ENCODE results near the gene LEF1. TPM values are rescaled to one million over a fixed set of nuclear protein-coding genes. Genes with fewer than 3 reads are reported as not detected.

Gene LEF1
- polyA plus RNA-seq, 6 donors from 2014 or later = 4.9 to 27.9 (median 9.0) TPM

GRCh38 chr4:108109111-108109510 is 59.6 kb downstream of the LEF1 start:
- no peaks in the 10 kb centered on the region for H3K36me3 Mint-ChIP-seq
- H3K9me3 Mint-ChIP-seq = peaks cover 0 to 2% (median 0%) of the 10 kb centered on the region in 7 donors
- DNase-seq = no peak
- peaks cover 0 to 8% (median 4%) of the 10 kb centered on the region in 3 donors for H3K27me3 Mint-ChIP-seq
- no peak for ATAC-seq (ENCODE audit: low read depth in 2 of 2)
- no peak overlapping the region for H3K4me3 Mint-ChIP-seq
- no peak overlapping the region for H3K27ac Mint-ChIP-seq
- H3K4me1 Mint-ChIP-seq = peaks cover 18 to 33% (median 21%) of the 10 kb centered on the region in 3 donors

GRCh38 chr4:108107729-108108382 is 60.9 kb downstream of the LEF1 start:
- H3K36me3 Mint-ChIP-seq = no peaks in the 10 kb centered on the region

GRCh38 chr4:108107101-108107500 is 61.6 kb downstream of the LEF1 start:
- no peak for DNase-seq
- no peak for ATAC-seq (ENCODE audit: low read depth in 2 of 2)
- Mint-ChIP-seq H3K36me3 (no peaks in the 10 kb centered on the region), H3K4me3 (no peak overlapping the region), H3K27me3 (peaks cover 0 to 8% (median 4%) of the 10 kb centered on the region in 3 donors), H3K4me1 (peaks cover 14 to 21% (median 16%) of the 10 kb centered on the region in 3 donors), H3K9me3 (peaks cover 0 to 2% (median 0%) of the 10 kb centered on the region in 7 donors), H3K27ac (peak overlapping the region in 1 of 6 donors; percentile 2)

More at GRCh38 chr4:108107729-108108382, 60.9 kb downstream of the LEF1 start:
- DNase-seq = no peak
- H3K27ac Mint-ChIP-seq = no peak overlapping the region
- peaks cover 0 to 2% (median 0%) of the 10 kb centered on the region in 7 donors for H3K9me3 Mint-ChIP-seq
- H3K4me3 Mint-ChIP-seq = no peak overlapping the region
- peaks cover 0 to 8% (median 4%) of the 10 kb centered on the region in 3 donors for H3K27me3 Mint-ChIP-seq
- H3K4me1 Mint-ChIP-seq = peaks cover 14 to 24% (median 17%) of the 10 kb centered on the region in 3 donors
- ATAC-seq (ENCODE audit: low read depth in 2 of 2) = no peak

GRCh38 chr4:108106186-108106585 is 62.5 kb downstream of the LEF1 start:
- no peak overlapping the region for H3K4me3 Mint-ChIP-seq
- no peaks in the 10 kb centered on the region for H3K36me3 Mint-ChIP-seq
- peaks cover 14 to 18% (median 16%) of the 10 kb centered on the region in 3 donors for H3K4me1 Mint-ChIP-seq

GRCh38 chr4:108103099-108103862 is 65.5 kb downstream of the LEF1 start:
- no peaks in the 10 kb centered on the region for H3K36me3 Mint-ChIP-seq
- peaks cover 0 to 8% (median 4%) of the 10 kb centered on the region in 3 donors for H3K27me3 Mint-ChIP-seq
- no peak overlapping the region for H3K4me3 Mint-ChIP-seq

More at GRCh38 chr4:108106186-108106585, 62.5 kb downstream of the LEF1 start:
- peaks cover 0 to 8% (median 4%) of the 10 kb centered on the region in 3 donors for H3K27me3 Mint-ChIP-seq
- peaks cover 0 to 2% (median 0%) of the 10 kb centered on the region in 7 donors for H3K9me3 Mint-ChIP-seq
- DNase-seq = no peak
- no peak for ATAC-seq (ENCODE audit: low read depth in 2 of 2)
- no peak overlapping the region for H3K27ac Mint-ChIP-seq

GRCh38 chr4:108100827-108101226 is 67.9 kb downstream of the LEF1 start:
- Mint-ChIP-seq H3K27ac (no peak overlapping the region), H3K36me3 (no peaks in the 10 kb centered on the region), H3K4me1 (peaks cover 0 to 8% (median 5%) of the 10 kb centered on the region in 3 donors), H3K27me3 (peaks cover 0 to under 1% (median 0%) of the 10 kb centered on the region in 3 donors), H3K9me3 (no peaks in the 10 kb centered on the region), H3K4me3 (no peak overlapping the region)
- ATAC-seq (ENCODE audit: low read depth in 2 of 2) (no peak), DNase-seq (no peak)

More at GRCh38 chr4:108103099-108103862, 65.5 kb downstream of the LEF1 start:
- DNase-seq (no peak), ATAC-seq (ENCODE audit: low read depth in 2 of 2) (no peak)
- Mint-ChIP-seq H3K9me3 (peaks cover 0 to 2% (median 0%) of the 10 kb centered on the region in 7 donors), H3K27ac (peak overlapping the region in 1 of 6 donors; percentile 36), H3K4me1 (peaks cover 0 to 8% (median 5%) of the 10 kb centered on the region in 3 donors)

GRCh38 chr4:108099838-108100237 is 68.9 kb downstream of the LEF1 start:
- ATAC-seq (ENCODE audit: low read depth in 2 of 2) = no peak

GRCh38 chr4:108097990-108098553 is 70.7 kb downstream of the LEF1 start:
- H3K27me3 Mint-ChIP-seq = peaks cover 0 to 5% (median 0%) of the 10 kb centered on the region in 3 donors
- H3K9me3 Mint-ChIP-seq = no peaks in the 10 kb centered on the region
- no peak overlapping the region for H3K4me3 Mint-ChIP-seq
- no peaks in the 10 kb centered on the region for H3K36me3 Mint-ChIP-seq
- DNase-seq = no peak
- H3K27ac Mint-ChIP-seq = peak overlapping the region in 1 of 6 donors; percentile 47
- H3K4me1 Mint-ChIP-seq = peaks cover 0 to 8% (median 5%) of the 10 kb centered on the region in 3 donors
- no peak for ATAC-seq (ENCODE audit: low read depth in 2 of 2)

More at GRCh38 chr4:108099838-108100237, 68.9 kb downstream of the LEF1 start:
- no peak overlapping the region for H3K27ac Mint-ChIP-seq
- H3K36me3 Mint-ChIP-seq = no peaks in the 10 kb centered on the region
- no peaks in the 10 kb centered on the region for H3K9me3 Mint-ChIP-seq
- peaks cover 0 to 8% (median 5%) of the 10 kb centered on the region in 3 donors for H3K4me1 Mint-ChIP-seq
- H3K27me3 Mint-ChIP-seq = no peaks in the 10 kb centered on the region
- DNase-seq = no peak
- no peak overlapping the region for H3K4me3 Mint-ChIP-seq

GRCh38 chr4:108094923-108095482 is 73.7 kb downstream of the LEF1 start:
- Mint-ChIP-seq H3K9me3 (no peaks in the 10 kb centered on the region), H3K27ac (peak overlapping the region in 1 of 6 donors; percentile 12), H3K27me3 (peaks cover 0 to 5% (median 0%) of the 10 kb centered on the region in 3 donors), H3K4me1 (peaks cover 0 to 6% (median 2%) of the 10 kb centered on the region in 3 donors), H3K4me3 (no peak overlapping the region), H3K36me3 (no peaks in the 10 kb centered on the region)
- DNase-seq (no peak), ATAC-seq (ENCODE audit: low read depth in 2 of 2) (no peak)

GRCh38 chr4:108094131-108094530 is 74.6 kb downstream of the LEF1 start:
- Mint-ChIP-seq H3K36me3 (no peaks in the 10 kb centered on the region), H3K27ac (no peak overlapping the region), H3K9me3 (no peaks in the 10 kb centered on the region), H3K27me3 (peaks cover 0 to 5% (median 0%) of the 10 kb centered on the region in 3 donors), H3K4me3 (no peak overlapping the region), H3K4me1 (peaks cover 0 to 6% (median 0%) of the 10 kb centered on the region in 3 donors)
- ATAC-seq (ENCODE audit: low read depth in 2 of 2) (no peak), DNase-seq (no peak)

- no peaks in the 10 kb centered on the region for H3K9me3 Mint-ChIP-seq
- peaks cover 0 to 6% (median 0%) of the 10 kb centered on the region in 3 donors for H3K4me1 Mint-ChIP-seq
- H3K4me3 Mint-ChIP-seq = no peak overlapping the region
- DNase-seq = no peak
- no peaks in the 10 kb centered on the region for H3K36me3 Mint-ChIP-seq
- H3K27me3 Mint-ChIP-seq = peaks cover 0 to 5% (median 0%) of the 10 kb centered on the region in 3 donors
- ATAC-seq (ENCODE audit: low read depth in 2 of 2) = no peak
- peak overlapping the region in 1 of 6 donors; percentile 47 for H3K27ac Mint-ChIP-seq
Measured at GRCh38 chr4:108092288-108092687, 76.4 kb downstream of the LEF1 start.

GRCh38 chr4:108087293-108087967 is 81.3 kb downstream of the LEF1 start:
- Mint-ChIP-seq H3K36me3 (no peaks in the 10 kb centered on the region), H3K27ac (peak overlapping the region in 1 of 6 donors; percentile 3), H3K4me1 (peaks cover 0 to 4% (median 0%) of the 10 kb centered on the region in 3 donors), H3K4me3 (no peak overlapping the region), H3K27me3 (no peaks in the 10 kb centered on the region), H3K9me3 (no peaks in the 10 kb centered on the region)
- ATAC-seq (ENCODE audit: low read depth in 2 of 2) (no peak), DNase-seq (no peak)
